ENCODE data around the gene FLYWCH1.

FLYWCH1 gene

GRCh38 chr16:2983706-2984136 is 72.0 kb downstream of the FLYWCH1 start:
- DNase-seq (ENCODE audit: low read depth in 2 of 2): peak; percentile 31 to 39

GRCh38 chr16:2985462-2985861 is 73.7 kb downstream of the FLYWCH1 start:
- DNase-seq (ENCODE audit: low read depth in 2 of 2): no peak

- DNase-seq (ENCODE audit: low read depth in 2 of 2): no peak
Measured at GRCh38 chr16:2985893-2986355, 74.2 kb downstream of the FLYWCH1 start.

GRCh38 chr16:2986623-2987188 is 75.0 kb downstream of the FLYWCH1 start:
- no peak for DNase-seq (ENCODE audit: low read depth in 2 of 2)

GRCh38 chr16:2987286-2987685 is 75.6 kb downstream of the FLYWCH1 start:
- no peak for DNase-seq (ENCODE audit: low read depth in 2 of 2)

- no peak for DNase-seq (ENCODE audit: low read depth in 2 of 2)
Measured at GRCh38 chr16:2987833-2988232, 76.1 kb downstream of the FLYWCH1 start.

- DNase-seq (ENCODE audit: low read depth in 2 of 2): no peak
Measured at GRCh38 chr16:2988590-2989099, 76.9 kb downstream of the FLYWCH1 start.

- DNase-seq (ENCODE audit: low read depth in 2 of 2): no peak
Measured at GRCh38 chr16:2990891-2991290, 79.2 kb downstream of the FLYWCH1 start.

- no peak for DNase-seq (ENCODE audit: low read depth in 2 of 2)
Measured at GRCh38 chr16:2991566-2992261, 80.0 kb downstream of the FLYWCH1 start.

GRCh38 chr16:2992383-2993081 is 80.8 kb downstream of the FLYWCH1 start:
- no peak for DNase-seq (ENCODE audit: low read depth in 2 of 2)

GRCh38 chr16:2996298-2996697 is 84.6 kb downstream of the FLYWCH1 start:
- no peak for DNase-seq (ENCODE audit: low read depth in 2 of 2)

GRCh38 chr16:2999929-3000328 is 88.2 kb downstream of the FLYWCH1 start:
- no peak for DNase-seq (ENCODE audit: low read depth in 2 of 2)

GRCh38 chr16:3000540-3000939 is 88.8 kb downstream of the FLYWCH1 start:
- no peak for DNase-seq (ENCODE audit: low read depth in 2 of 2)

Data from stimulated activated CD8-positive, alpha-beta memory T cell treated with anti-CD3 and anti-CD28 coated beads, Interleukin-2, amount 100 ng/mL, for 1 hour (primary cell).